GM21515 (cell line): ENCODE data around the gene PNPLA3.
"Not testable (repeated sequence)": the region's sequence is repeated elsewhere in the genome, so short reads cannot be mapped to it uniquely, and the experiment has no call there.

Source experiments
- ATAC-seq: cut with Tn5 transposase; IDR thresholded peaks from one replicate; pipeline ENCODE4 v1.9.1; 2021; ENCODE audit not compliant: unreplicated experiment

PNPLA3 gene

DNA sequence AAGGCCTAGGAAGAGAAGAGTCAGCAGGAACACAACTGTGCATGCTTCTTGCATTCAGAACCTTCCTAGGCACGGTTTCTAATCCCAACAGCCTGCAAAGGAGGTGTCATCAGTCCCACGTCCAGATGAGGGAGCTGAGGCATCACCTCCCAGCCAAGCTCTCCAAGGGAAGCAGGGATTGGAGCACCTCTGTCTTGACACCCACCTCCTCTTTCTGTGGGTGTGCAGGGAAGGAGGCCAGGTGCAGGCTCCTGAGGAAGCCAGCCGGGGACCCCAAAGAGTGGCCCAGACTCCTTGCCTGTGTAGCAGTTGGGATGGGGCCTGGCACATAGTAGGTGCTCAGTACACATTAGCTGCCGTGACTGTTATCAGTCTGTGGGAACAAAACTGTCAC lies 33.7 kb upstream of the PNPLA3 start:
- no peak for ATAC-seq

DNA sequence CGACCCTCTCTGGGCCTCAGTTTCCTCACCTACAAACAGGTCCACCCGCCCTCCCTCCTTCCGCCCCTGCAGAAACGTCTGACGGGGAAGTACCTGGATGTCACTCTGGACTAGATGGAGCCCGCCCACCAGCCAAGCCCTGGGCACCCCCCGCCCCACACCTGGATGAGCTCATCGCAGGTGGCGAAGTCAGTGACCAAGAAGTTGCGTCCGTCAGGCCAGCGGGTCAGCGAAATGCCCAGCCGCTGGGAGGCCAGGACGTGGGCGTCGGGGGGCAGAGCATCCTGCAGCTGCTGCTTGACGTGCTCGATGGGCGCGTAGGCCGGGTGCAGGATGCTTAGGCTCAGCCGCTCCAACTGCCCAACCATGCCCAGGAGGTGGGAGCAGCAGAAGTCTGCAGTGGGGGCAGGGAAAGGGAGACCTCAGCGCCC lies 32.7 kb upstream of the PNPLA3 start:
- no peak for ATAC-seq

DNA sequence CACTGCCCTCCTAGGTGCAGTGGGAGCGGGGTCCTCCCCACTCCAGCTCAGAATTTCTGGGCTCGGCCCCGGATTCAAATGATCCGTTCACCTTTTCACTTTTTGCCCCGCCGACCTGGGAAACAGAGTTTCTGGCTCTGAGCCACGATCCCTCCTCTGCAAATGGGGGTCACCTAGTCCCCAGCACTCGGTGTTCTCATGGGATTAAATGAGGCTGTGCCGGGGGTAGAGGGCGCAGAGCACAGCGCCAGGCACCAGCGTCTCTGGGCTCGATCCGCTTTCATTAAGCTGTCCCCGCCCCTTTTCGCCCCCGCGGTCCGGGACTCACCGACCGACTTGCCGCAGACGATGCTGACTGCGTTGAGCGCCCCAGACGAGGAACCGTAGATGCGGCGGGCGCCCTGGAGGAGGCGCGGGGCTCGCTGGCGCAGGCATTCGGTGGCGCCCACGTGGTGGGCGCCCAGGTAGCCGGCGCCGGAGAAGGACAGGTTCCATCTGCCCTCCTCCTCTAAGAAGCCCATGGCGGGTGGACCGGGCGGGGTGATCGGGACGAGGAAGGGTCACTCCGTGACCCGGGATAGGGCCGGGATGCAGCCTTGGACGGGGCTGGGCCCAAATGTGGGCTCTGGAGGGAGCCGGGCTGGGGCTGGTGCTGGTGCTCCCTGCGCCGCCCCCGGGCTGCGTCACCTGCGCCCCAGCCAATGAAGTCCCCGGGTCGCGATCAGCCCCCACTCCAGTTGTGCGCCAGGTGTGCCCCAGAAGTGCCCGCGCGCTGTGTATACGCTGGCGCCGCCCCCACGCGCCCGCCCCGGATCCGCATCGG lies 32.0 kb upstream of the PNPLA3 start, which contains the start of gene PNPLA5:
TSS of gene PNPLA5 (minus strand) at position 654 of the 823 bp plus-strand sequence. CDS start at position 521, 133 bp downstream.
- no peak for ATAC-seq

DNA sequence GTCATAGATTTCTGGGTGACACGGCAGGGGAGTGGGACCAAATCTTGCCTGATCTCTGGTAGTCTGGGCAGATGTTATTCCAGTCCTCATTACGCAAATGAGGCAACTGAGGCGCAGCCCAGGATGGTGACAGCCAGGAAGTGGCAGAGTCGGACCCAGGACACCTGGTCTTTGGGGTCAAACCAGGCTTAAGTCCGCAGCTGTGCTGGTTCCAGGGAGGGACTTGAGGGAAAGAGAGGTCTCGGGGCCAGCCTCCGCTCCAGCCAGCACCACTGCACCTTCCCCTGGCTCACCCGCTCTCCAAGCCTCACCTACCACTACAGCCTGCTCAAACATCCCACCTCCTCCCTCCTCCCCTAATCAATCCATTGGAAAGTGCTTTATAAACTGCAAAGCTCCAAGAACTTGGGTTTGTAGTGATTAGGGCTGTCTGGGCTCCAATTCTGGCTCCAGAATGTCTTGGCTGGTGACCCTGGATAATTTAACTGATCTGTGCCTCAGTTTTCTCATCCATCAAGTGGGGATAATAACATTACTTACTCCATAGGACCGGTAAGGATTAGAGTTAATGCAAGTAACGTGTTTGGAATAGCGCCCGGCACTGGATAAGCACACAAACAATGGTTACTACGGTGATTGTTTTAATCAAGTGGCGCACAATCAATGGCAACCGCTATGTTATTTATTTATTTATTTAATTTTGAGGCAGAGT lies 31.3 kb upstream of the PNPLA3 start:
- ATAC-seq = no peak

DNA sequence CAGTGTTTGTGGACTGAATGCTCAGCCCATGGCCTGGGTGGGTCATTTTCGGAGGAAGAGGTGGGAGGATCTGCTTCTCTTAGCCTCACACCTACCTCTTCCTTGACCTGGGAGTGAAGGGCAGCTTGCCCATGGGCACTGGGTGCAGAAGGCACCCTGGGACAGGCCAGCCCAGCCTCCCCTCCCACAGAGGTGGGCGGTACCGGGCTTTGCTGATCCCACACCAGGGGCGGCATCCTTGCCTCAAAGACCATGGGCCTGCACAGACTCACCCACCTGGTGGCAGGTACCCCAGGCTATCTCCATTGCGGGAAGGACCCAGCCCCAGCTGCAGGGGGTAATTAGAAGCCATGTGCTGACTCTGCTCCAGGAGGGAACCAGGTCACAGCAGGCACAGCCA lies 30.3 kb upstream of the PNPLA3 start:
- ATAC-seq = no peak

DNA sequence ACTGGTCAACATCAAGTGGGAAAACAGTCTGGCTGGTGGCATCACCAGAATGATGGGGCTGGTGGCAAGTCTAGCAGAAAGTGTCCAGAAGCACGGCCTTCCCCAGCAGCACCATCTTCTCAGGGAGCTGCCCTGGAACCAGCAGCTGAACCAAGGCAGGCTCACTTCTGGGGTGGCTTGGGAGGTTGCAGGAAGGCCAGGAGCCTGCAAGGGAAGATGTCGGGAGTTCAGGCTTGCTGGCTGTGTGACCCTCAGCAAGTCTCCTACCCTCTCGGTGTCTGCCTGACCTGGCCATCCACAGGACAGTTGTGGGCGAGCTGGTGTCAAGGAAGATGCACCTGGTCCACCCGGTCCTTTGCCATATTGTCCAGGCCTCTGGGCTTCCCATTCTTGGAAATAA lies 29.5 kb upstream of the PNPLA3 start:
- ATAC-seq = no peak

DNA sequence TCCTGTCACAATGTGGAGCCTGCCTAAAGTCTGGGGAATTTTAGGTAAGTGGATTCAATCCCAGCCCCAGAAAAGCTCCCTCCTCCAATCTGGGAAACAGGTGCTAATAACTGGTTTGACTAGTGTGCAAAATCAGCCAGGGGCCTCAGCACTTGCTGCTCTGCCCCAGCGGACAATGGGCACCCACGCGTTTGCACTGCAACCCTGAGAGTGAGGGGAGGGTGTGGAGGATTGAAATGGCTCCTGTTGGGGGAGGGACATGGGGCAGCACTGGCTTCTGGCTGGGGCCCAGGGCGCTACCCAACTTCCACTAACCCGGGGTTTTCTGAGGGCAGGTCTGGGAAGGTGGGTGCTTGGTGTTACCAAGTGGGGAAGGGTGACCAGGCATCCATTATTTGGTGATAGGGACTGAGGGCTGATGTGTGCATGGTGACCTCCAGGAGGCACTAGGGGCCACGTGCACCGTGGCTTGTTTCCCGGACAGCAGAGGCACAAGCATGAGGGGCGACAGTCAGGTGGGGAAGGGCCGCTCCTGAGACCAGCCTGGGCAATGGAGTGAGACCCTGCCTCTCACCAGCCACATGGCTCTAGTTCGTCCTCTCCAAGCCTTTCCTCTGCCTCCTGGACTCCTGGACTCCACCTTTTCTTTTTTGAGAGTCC lies 27.5 kb upstream of the PNPLA3 start:
- no peak for ATAC-seq

DNA sequence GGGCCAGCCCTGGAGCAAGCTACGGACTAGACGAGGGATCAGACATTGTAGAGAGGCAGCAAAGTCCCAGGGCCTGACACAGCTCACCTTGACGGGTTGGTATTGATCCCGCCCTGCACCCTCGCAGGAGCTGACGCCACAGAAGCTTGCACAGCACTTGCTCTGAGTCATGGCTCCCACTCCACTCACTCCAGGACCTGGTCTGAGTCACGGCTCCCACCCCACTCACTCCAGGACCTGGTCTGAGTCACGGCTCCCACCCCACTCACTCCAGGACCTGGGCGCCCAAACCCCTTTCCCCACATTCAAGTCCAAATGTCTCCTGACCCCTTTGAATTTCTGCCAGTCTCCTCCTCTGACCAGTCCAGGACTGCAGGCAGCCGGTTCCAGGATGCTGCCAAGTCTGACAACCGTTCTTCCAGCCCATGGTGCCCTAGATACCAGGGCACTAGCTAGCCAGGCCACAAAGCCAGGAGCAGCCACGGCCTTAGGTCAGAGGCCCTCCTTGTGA lies 25.8 kb upstream of the PNPLA3 start:
- ATAC-seq = no peak

DNA sequence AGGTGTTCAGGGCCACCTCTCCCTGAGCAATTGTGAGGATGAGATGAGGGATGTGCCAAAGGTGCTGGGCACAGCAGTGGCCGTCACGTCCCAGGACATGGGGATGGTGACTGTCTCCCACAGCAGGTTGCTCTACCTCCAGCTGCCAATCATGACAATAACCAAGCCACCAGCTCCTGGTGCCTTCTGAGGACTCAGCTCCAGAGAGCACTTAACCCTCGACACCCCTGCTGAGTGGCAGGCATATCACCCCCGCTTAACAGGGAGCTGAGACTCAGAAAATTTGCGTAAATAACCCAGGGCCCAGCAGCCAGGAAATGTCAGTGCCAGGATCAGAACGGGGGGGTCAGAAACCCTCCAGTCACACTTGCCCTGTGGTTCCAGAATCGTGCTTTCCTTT lies 23.4 kb upstream of the PNPLA3 start:
- ATAC-seq = no peak

DNA sequence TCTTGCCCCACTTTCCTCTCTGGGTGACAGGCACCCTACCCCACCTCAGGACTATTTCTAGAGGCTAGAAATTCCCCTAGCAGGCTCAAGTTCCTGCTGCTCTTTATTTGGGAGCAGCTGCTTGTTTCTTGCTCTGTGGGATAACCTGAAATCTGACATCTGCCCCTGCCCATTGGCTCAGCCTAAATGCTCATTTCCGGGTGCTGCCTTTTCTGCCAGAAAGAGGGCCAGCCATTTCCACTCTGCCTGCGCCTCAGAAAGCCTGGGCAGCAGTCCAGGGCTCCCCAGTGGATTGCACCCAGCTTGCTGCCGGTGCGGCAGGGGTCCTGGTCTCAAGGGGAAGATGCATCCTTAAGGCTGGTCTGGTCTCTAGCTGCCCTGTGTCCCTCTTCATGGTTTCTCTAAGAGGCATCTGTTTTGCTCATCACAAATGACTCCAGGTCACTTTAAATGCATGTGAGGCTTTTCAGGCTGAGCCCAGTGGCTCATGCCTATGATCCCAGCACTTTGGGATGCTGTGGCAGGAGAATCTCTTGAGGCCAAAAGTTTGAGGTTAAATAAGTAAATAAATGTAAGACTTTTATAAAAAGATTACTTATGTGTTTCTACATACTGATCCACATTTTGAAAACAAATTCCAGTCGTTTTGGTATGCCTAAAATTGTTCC lies 21.5 kb upstream of the PNPLA3 start:
- ATAC-seq = no peak

DNA sequence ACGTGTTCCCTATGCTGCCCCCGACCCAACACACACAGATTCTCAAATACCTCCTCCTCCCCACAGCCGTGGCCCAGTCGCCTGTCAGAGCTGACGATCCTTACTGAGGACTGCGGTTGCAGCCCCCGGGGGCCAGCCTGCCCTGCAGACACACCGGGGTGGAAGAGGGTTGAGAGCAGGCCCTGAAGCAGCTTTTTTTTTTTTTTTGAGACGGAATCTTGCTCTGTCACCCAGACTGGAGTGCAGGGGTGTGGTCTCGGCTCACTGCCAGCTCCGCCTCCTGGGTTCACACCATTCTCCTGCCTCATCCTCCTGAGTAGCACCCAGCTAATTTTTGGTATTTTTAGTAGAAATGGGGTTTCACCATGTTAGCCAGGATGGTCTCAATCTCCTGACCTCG lies 20.6 kb upstream of the PNPLA3 start:
- ATAC-seq = not testable (repeated sequence)

DNA sequence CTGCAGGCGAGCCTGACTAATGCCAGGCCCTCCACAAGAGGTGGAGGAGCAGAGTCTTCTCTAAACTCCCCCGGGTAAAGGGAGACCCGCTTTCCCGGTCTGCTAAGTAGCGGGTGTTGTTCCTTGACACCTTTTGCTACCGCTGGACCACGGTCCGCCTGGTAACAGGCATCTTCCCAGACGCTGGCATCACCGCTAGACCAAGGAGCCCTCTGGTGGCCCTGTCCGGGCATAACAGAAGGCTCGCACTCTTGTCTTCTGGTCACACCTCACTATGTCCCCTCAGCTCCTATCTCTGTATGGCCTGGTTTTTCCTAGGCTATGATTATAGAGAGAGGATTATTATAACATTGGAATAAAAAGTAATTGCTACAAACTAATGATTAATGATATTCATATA lies 19.2 kb upstream of the PNPLA3 start:
- ATAC-seq = not testable (repeated sequence)

DNA sequence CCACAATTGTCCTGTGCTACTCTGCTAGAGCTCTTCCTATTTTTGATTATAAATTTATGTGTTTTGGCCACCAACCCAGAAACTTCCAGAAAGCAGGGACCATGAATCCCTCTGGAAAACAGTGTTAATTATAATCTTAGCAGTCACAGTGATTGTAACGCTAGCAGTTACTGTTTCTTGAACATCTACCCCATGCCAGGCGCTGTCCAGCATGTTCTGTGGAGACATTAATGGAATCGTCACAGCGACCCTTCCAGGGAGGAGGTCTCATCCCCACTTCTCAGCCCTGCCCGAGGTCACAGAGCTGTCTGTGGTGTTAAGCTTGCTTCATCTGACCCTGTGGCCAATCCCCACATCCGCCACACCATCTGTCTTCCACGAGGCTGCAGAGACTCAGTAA lies 17.9 kb upstream of the PNPLA3 start:
- ATAC-seq = no peak

DNA sequence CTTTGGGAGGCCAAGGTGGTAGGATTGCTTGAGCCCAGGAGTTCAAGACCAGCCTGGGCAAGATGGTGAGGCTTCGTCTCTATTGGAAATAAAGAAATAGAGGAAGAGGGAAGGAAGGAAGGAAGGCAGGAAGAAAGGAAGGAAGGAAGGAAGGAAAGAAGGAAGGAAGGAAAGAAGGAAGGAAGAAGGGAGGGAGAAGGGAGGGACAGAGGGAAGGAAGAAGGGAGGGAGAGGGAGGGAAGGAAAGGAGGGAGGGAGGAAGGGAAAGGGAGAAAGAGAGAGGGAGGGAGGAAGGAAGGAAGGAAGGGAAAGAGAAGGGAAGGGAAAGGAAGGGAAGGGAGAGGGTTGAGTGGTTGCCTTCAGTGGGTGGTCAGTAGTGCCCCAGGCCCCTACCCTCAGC lies 13.9 kb upstream of the PNPLA3 start:
- ATAC-seq = no peak

DNA sequence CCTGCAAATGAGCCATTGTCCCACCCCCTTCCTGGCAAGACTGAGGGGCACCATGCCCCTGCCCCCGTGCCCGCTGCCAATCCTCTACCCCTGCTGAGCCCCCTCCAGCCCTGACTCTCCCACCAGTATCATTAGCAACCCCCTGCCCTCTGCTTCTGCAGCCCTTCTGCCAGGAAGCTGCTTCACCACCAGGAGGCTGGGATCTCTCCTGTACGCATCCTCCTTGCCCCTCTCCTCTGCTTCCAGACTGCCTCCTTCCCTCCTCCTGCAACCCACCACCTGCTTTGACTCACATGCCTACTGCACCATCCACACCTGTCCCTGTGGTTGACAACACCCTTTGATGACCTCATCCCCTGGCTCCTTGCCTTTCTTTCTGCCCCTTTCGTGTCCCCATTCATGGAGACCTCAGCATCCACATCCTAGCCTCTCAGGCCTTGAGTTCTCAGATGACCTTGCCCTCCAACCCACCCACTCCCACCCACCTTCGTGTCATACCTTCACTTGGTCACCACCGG lies 13.4 kb upstream of the PNPLA3 start:
- ATAC-seq = no peak

DNA sequence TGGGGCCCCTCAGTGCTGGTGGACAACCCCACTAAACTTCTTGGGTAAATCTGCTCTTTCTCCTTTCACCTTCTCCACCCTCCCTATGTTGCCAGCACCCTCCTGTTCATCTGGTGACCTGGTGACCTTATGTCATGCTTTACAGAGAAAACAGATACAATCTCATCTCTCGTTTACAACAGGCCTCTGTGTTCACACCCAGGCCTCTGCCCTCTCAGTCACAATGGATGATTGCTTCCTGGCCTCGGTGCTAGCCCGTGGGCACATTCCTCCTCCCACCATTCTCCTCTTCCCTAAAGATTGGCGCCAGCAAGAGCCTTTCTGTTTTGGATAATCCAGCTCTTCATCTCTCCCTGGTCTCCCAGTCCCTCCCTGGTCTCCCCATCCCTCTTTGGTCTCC lies 12.3 kb upstream of the PNPLA3 start:
- no peak for ATAC-seq

DNA sequence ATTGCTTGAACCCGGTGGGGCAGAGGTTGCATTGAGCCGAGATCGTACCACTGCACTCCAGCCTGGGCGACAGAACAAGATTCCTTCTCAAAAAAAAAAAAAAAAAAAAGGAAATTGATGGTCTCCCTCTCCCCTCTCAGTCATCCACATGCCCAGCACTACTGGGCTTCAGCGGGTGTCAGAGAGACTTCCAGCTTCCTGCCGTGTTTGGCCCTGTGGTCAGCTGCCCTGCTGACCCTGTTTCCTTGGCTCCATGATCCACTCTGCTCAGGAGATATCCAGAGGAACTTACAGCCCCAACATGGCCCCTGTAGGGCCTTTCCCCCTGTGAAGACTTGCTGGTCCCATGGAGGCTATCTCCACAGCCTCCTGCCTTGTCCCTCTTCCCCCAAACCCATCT lies 6.1 kb upstream of the PNPLA3 start:
- no peak for ATAC-seq

DNA sequence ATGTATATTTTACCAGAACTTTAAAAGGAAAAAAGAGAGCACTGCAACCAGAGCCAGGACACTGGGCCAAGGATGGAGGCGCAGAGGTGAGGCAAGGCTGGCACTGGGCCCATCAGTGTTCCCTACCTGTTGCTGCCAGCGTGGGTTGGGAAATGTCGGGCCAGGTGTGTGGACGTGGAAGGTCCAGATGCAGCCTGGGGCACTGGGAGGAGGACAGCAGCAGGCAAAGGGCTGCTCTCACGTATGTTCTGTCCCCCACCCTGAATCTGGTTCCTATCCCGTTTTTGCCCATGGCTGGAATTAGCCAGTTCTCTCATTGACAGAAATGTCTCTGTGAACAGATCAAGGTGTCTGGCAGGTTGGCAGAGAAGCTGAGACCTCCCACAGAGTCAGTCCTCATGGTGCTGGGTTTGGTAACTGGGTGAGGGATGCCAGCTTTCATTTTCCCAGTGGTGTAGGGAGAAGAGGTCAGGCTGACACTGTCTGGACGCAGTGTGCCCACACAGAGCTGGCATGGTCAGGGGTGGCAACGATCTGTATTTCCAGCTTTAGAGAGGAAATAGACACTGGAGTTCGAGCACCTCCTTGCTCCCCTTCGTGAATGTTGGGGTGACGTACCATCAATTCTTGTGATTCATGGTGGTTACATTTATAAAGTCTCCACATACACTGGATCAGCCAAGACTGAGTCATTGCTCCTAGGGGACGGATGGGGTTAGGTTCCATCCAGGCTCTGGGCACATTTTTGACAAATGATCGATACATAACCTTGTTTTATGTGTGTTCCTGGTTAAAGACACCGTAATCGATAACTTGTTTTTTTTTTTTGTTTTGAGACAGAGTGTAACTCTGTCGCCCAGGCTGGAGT lies 4.3 kb upstream of the PNPLA3 start:
- no peak for ATAC-seq

DNA sequence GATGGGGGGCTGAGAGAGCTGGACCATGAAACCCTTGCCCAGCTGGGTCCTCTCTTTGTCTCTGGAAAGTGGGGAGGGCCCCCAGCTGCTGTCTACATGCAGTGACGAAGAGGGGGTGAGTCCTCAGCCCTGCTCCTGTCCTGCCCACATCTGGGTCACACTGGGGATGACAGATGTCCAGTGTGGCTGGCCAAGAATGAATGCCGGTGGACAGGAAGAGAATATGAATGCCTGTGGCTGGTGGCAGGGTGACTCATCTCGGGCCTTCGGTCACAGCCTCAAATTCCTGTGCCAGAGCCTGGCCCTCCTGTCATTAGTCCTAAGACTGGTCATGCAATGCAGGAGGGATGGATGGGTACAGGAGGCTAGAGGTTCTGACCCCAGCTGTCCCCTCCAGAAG lies 2.2 kb upstream of the PNPLA3 start:
- no peak for ATAC-seq

DNA sequence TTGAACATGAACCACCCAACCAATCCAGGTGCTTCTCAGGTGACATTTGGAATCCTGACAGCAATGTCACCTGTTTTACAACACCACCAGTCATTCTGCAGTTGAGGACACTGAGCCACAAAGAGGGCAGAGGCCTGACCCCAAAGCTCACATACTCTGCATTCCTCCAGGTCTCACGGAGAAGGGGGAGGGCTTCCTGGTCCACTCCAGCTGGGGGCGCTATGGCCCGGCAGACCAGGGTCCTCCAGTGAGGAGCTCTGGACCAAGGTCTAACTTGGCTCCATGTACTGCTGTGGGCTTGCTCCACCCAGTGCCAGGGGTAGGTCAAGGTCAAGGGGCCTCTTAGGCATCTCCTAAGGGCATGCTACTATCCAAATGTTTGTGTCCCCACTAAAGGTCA lies 1.5 kb upstream of the PNPLA3 start:
- ATAC-seq = no peak
